ENCODE data around the gene RBM3. TPM values are rescaled to one million over a fixed set of nuclear protein-coding genes. Genes with fewer than 3 reads are reported as not detected.

The RBM3 gene
- total and polyA plus RNA-seq, 10 of the 15 experiments (the other 5 are each of a cell fraction or from before 2014, with no cell fraction given) = 170 to 467 (median 259) TPM

DNA sequence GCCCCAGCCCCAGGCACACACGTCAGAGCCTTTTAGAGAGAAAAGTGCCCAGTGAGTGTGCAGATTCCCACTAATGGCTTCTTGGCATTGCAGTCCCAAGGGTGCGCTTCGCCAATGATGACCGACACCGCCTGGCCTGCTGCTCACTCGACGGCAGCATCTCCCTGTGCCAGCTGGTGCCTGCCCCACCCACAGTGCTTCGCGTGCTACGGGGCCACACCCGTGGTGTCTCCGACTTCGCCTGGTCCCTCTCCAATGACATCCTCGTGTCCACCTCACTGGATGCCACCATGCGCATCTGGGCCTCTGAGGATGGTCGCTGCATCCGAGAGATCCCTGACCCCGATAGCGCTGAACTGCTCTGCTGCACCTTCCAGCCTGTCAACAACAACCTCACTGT is 25.9 kb downstream of the RBM3 start (continued):
- TF ChIP-seq, protein P1, sequence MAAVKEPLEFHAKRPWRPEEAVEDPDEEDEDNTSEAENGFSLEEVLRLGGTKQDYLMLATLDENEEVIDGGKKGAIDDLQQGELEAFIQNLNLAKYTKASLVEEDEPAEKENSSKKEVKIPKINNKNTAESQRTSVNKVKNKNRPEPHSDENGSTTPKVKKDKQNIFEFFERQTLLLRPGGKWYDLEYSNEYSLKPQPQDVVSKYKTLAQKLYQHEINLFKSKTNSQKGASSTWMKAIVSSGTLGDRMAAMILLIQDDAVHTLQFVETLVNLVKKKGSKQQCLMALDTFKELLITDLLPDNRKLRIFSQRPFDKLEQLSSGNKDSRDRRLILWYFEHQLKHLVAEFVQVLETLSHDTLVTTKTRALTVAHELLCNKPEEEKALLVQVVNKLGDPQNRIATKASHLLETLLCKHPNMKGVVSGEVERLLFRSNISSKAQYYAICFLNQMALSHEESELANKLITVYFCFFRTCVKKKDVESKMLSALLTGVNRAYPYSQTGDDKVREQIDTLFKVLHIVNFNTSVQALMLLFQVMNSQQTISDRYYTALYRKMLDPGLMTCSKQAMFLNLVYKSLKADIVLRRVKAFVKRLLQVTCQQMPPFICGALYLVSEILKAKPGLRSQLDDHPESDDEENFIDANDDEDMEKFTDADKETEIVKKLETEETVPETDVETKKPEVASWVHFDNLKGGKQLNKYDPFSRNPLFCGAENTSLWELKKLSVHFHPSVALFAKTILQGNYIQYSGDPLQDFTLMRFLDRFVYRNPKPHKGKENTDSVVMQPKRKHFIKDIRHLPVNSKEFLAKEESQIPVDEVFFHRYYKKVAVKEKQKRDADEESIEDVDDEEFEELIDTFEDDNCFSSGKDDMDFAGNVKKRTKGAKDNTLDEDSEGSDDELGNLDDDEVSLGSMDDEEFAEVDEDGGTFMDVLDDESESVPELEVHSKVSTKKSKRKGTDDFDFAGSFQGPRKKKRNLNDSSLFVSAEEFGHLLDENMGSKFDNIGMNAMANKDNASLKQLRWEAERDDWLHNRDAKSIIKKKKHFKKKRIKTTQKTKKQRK (IDR thresholded peaks at IDR 0.05; ENCODE audit: low read depth, low read length) = no peak
- TF ChIP-seq ZNF274 (IDR thresholded peaks at IDR 0.05; ENCODE audit: insufficient read depth, insufficient read length) (no peak), MYB (IDR thresholded peaks at IDR 0.05; ENCODE audit: borderline replicate concordance, low read depth, low read length) (no peak), RFX5 (IDR thresholded peaks at IDR 0.05; ENCODE audit: low read depth, low read length) (no peak), EGR1 (IDR thresholded peaks at IDR 0.05; ENCODE audit: borderline replicate concordance in 1 of 2, low read depth in 2 of 2, low read length in 2 of 2) (no peak), DPF2 (IDR thresholded peaks at IDR 0.05) (no peak), TCF7 (IDR thresholded peaks at IDR 0.05; ENCODE audit: borderline replicate concordance) (no peak)
- TF ChIP-seq, protein P2, sequence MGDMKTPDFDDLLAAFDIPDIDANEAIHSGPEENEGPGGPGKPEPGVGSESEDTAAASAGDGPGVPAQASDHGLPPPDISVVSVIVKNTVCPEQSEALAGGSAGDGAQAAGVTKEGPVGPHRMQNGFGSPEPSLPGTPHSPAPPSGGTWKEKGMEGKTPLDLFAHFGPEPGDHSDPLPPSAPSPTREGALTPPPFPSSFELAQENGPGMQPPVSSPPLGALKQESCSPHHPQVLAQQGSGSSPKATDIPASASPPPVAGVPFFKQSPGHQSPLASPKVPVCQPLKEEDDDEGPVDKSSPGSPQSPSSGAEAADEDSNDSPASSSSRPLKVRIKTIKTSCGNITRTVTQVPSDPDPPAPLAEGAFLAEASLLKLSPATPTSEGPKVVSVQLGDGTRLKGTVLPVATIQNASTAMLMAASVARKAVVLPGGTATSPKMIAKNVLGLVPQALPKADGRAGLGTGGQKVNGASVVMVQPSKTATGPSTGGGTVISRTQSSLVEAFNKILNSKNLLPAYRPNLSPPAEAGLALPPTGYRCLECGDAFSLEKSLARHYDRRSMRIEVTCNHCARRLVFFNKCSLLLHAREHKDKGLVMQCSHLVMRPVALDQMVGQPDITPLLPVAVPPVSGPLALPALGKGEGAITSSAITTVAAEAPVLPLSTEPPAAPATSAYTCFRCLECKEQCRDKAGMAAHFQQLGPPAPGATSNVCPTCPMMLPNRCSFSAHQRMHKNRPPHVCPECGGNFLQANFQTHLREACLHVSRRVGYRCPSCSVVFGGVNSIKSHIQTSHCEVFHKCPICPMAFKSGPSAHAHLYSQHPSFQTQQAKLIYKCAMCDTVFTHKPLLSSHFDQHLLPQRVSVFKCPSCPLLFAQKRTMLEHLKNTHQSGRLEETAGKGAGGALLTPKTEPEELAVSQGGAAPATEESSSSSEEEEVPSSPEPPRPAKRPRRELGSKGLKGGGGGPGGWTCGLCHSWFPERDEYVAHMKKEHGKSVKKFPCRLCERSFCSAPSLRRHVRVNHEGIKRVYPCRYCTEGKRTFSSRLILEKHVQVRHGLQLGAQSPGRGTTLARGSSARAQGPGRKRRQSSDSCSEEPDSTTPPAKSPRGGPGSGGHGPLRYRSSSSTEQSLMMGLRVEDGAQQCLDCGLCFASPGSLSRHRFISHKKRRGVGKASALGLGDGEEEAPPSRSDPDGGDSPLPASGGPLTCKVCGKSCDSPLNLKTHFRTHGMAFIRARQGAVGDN (IDR thresholded peaks at IDR 0.05) = no peak
